K562 treated with DMSO at 1 percent for 12 hours (cell line): ENCODE measurements around the gene LGALS9B. TPM values are rescaled to one million over a fixed set of nuclear protein-coding genes. Genes with fewer than 3 reads are reported as not detected.

Experiments used
- total RNA-seq: library from RNA; unstranded; fragments of 300-600 nt; gene quantifications from 2 replicates; pipeline ENCODE4 v1.2.3, GENCODE V29; 2022; ENCODE audit not compliant: insufficient read depth

Gene LGALS9B
- total RNA-seq: not detected in 2 replicates

DNA sequence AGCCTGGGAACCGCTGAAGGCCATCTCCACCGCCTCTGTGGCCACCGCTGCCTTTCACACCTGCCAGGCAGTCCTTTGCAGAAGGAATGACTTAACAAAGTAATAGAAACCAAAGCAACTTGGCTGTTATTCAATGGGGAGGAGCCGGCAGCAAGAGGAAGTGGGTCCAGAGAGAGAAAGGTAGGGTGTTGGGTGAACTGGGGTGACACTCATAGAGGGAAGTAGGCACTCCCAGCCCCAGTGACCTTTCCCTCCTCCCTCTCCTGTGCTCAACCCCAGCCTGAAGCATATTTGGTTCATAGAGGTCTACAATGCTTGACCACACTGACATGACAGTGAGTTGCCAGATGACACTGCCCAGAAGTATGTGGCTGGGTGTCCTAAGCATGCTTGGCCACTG, at the start of gene LGALS9B:
TSS of gene LGALS9B (minus strand) at position 93 of the 400 bp plus-strand sequence. CDS start at position 24, 69 bp downstream.

Other genes with a start within 250 kb of the LGALS9B start
- not detected in 2 replicates for gene CDRT15L2, start 112.2 kb upstream of the LGALS9B start, total RNA-seq